ENCODE measurements around the gene ZCCHC4.

The ZCCHC4 gene

DNA sequence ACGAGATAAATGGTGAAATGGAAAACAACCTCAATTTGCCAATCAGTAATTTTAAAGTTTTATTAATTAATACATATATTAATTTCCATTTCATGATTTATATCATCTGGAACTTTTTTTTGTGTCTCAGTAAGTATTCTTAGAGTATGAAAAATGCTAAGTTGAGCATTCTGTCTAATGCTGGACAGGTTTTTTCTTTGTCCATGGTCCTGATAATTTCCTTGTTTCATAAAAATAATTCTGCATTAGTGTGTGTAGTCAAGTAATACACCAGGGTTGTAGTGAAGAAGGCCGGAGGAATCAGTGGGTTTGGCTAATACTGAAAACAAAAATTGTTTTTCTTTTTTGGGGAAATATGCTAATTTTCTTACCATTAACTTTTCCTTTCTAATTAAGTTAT is 74.4 kb downstream of the ZCCHC4 start:
- H3K9me3 ChIP-seq (ENCODE audit: control insufficient read depth, low read depth, low read length): no peaks in the 10 kb centered on the region
- H3K4me1 ChIP-seq (ENCODE audit: control insufficient read depth, low read depth, low read length): no peaks in the 10 kb centered on the region
- no peak overlapping the region for H3K9ac ChIP-seq (ENCODE audit: low read length)
- H3K27me3 ChIP-seq (ENCODE audit: control insufficient read depth, insufficient read depth, low read length): no peaks in the 10 kb centered on the region
- no peak overlapping the region for H3K27ac ChIP-seq (ENCODE audit: low read length)
- H3K36me3 ChIP-seq (ENCODE audit: control insufficient read depth, low read depth, low read length): peaks cover 58% of the 10 kb centered on the region
- no peak overlapping the region for H3K4me3 ChIP-seq (ENCODE audit: low read length)

DNA sequence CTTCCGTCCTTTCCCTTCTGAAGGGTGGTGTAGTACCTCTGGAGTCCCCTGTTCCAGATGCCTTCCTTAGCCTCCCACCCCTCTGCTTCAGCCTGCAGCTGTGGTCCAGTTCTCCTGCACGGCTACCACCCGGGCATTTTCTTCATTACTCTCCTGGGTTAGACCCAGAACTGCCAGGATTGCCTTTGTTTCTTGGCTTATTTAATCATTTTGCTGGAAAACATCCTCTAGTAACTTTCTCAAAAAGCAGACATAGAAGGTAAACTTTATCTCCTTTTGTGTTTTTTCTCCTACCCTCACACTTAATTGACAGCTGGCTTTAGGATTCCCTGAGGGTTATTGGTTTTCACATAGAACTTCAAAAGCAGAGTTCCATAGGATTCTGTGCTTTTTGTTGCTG is 84.7 kb downstream of the ZCCHC4 start:
- H3K36me3 ChIP-seq (ENCODE audit: control insufficient read depth, low read depth, low read length): peaks cover 59% of the 10 kb centered on the region
- H3K4me1 ChIP-seq (ENCODE audit: control insufficient read depth, low read depth, low read length): no peaks in the 10 kb centered on the region
- H3K4me3 ChIP-seq (ENCODE audit: low read length): no peak overlapping the region
- H3K9ac ChIP-seq (ENCODE audit: low read length): no peak overlapping the region
- H3K27me3 ChIP-seq (ENCODE audit: control insufficient read depth, insufficient read depth, low read length): no peaks in the 10 kb centered on the region
- no peaks in the 10 kb centered on the region for H3K9me3 ChIP-seq (ENCODE audit: control insufficient read depth, low read depth, low read length)
- H3K27ac ChIP-seq (ENCODE audit: low read length): no peak overlapping the region

DNA sequence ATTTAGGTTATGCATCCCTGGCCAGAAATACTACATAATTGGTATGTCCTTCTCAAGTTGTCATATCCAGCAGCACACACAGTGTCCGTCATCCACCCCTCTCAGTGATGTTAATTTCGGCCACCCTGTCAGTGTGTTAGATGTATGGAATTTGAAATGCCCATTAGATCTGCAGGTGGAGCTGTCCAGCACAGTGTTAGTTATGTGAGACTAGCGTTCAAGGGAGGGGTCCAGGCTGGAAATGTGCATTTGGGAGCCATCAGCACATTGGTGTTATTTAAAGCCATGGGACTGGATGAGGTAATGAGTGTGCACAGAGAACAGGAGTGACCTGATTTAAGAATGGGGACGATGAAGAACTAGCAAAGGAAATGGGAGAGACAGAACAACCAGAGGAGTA is 86.9 kb downstream of the ZCCHC4 start:
- no peak overlapping the region for H3K4me3 ChIP-seq (ENCODE audit: low read length)
- H3K27me3 ChIP-seq (ENCODE audit: control insufficient read depth, insufficient read depth, low read length): no peaks in the 10 kb centered on the region
- H3K9ac ChIP-seq (ENCODE audit: low read length): no peak overlapping the region
- H3K27ac ChIP-seq (ENCODE audit: low read length): no peak overlapping the region
- peaks cover 53% of the 10 kb centered on the region for H3K36me3 ChIP-seq (ENCODE audit: control insufficient read depth, low read depth, low read length)
- H3K9me3 ChIP-seq (ENCODE audit: control insufficient read depth, low read depth, low read length): no peaks in the 10 kb centered on the region
- no peaks in the 10 kb centered on the region for H3K4me1 ChIP-seq (ENCODE audit: control insufficient read depth, low read depth, low read length)

DNA sequence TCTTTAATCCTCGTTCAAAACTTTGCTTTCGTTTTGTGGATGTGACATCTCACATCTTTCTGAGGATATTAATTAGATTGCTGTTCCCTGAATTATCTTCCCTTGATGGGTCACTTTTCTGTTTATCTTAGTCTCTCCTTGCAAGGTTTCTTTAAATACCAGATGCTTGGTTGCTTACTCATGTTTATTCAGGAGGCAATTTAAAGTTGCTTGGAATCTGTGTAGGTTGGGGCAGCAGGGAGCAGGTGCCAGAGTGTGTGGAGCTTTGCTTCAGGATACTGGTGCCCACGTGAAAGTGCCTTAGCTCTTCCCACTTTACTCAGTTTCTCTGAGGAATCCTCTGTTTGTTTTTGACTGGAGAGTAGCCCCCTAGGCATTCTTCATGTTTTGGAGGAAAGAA is 88.5 kb downstream of the ZCCHC4 start:
- Histone ChIP-seq H3K4me3 (ENCODE audit: low read length) (no peak overlapping the region), H3K36me3 (ENCODE audit: control insufficient read depth, low read depth, low read length) (peaks cover 50% of the 10 kb centered on the region), H3K27ac (ENCODE audit: low read length) (no peak overlapping the region), H3K9ac (ENCODE audit: low read length) (no peak overlapping the region), H3K4me1 (ENCODE audit: control insufficient read depth, low read depth, low read length) (no peaks in the 10 kb centered on the region), H3K9me3 (ENCODE audit: control insufficient read depth, low read depth, low read length) (no peaks in the 10 kb centered on the region), H3K27me3 (ENCODE audit: control insufficient read depth, insufficient read depth, low read length) (no peaks in the 10 kb centered on the region)

DNA sequence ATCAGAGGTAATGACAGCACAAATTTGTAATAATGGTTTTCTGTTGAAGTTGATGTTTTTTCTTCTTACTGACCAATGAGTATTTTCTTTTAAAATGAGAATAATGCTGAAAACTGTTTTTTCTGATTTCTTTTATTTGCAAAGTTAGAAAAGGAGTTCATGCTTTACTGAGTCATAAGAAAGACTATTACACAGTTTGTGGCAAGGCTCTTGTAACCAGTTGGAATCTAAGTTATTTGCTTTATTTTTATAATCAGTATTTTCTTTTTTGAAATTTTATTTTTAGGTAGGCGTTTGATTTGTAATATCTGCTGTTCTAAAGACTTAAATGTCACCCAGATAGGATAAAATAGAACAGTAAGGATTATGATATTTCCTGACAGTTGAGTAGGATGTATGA is 89.9 kb downstream of the ZCCHC4 start:
- Histone ChIP-seq H3K4me3 (ENCODE audit: low read length) (no peak overlapping the region), H3K27ac (ENCODE audit: low read length) (no peak overlapping the region), H3K36me3 (ENCODE audit: control insufficient read depth, low read depth, low read length) (peaks cover 51% of the 10 kb centered on the region), H3K9me3 (ENCODE audit: control insufficient read depth, low read depth, low read length) (no peaks in the 10 kb centered on the region), H3K4me1 (ENCODE audit: control insufficient read depth, low read depth, low read length) (no peaks in the 10 kb centered on the region), H3K27me3 (ENCODE audit: control insufficient read depth, insufficient read depth, low read length) (no peaks in the 10 kb centered on the region), H3K9ac (ENCODE audit: low read length) (no peak overlapping the region)

DNA sequence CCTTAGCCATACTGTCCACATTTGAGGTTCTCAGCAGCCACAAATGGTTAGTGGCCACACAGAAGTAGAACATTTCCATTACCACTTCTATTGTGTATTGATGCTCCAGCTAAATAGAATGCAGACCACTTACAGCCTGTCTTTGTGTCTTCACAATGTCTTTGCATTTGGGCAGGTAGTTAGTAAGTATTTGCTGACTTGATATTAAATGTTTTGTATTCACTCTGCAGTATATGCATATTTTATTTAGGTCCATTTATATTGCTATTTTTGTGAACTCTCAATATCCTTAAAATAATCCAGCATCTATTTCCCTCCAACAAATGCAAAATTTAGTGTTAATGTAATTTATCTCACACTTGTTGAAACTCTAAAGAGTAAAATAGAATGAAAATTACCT is 91.1 kb downstream of the ZCCHC4 start:
- H3K27ac ChIP-seq (ENCODE audit: low read length): no peak overlapping the region
- no peak overlapping the region for H3K9ac ChIP-seq (ENCODE audit: low read length)
- no peaks in the 10 kb centered on the region for H3K27me3 ChIP-seq (ENCODE audit: control insufficient read depth, insufficient read depth, low read length)
- no peak overlapping the region for H3K4me3 ChIP-seq (ENCODE audit: low read length)
- peaks cover 56% of the 10 kb centered on the region for H3K36me3 ChIP-seq (ENCODE audit: control insufficient read depth, low read depth, low read length)
- no peaks in the 10 kb centered on the region for H3K4me1 ChIP-seq (ENCODE audit: control insufficient read depth, low read depth, low read length)
- H3K9me3 ChIP-seq (ENCODE audit: control insufficient read depth, low read depth, low read length): no peaks in the 10 kb centered on the region

DNA sequence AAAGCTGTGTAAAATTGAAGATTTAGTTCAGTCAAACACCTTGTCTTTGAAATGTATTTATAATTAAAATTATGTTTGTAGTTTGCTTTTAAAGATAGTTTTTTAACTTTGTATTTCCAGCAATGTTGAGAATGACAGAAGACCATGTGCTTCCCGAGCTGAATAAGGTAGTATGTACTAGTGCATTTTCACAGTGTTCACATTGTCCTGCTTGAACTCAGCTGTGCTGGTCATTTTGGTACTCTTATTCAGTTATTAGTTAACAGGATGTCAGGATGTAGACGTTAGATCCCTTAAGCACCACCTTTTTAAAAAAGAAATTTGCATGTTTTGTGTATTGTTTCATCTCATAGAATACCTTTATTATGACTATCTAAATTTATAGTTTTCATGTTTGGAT is 92.9 kb downstream of the ZCCHC4 start:
- H3K9me3 ChIP-seq (ENCODE audit: control insufficient read depth, low read depth, low read length): no peaks in the 10 kb centered on the region
- H3K9ac ChIP-seq (ENCODE audit: low read length): no peak overlapping the region
- no peaks in the 10 kb centered on the region for H3K4me1 ChIP-seq (ENCODE audit: control insufficient read depth, low read depth, low read length)
- H3K4me3 ChIP-seq (ENCODE audit: low read length): no peak overlapping the region
- peaks cover 64% of the 10 kb centered on the region for H3K36me3 ChIP-seq (ENCODE audit: control insufficient read depth, low read depth, low read length)
- H3K27me3 ChIP-seq (ENCODE audit: control insufficient read depth, insufficient read depth, low read length): no peaks in the 10 kb centered on the region
- H3K27ac ChIP-seq (ENCODE audit: low read length): no peak overlapping the region

DNA sequence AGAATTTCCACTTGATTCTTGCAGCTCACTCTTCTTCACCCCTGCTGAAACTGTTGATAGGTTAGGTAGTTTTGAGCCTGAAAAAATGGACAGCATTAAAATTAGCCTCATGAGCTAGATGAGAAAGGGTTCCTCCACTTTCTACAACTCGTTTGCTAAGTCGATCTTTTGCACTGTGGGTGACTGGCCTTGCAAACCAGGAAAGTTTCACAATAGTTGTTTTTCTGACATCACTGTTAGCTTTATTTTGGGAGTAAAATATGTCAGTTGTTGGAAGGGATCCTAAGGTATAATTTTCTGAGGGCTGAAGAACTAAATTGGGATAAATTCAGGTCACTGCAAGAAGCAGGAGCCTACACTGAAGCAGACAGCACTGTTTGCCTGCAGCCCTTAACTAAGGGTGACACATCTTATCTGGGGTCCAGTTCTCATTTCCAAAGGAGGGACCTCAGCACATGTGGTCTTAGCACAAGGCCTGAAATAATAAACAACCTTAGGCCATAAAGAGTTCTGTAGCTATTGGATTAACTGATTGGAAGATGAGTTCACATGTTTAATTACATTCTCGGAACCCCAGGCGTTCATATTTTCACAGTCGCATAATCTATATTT is 93.6 kb downstream of the ZCCHC4 start:
- Histone ChIP-seq H3K36me3 (ENCODE audit: control insufficient read depth, low read depth, low read length) (peaks cover 70% of the 10 kb centered on the region), H3K9me3 (ENCODE audit: control insufficient read depth, low read depth, low read length) (no peaks in the 10 kb centered on the region)

DNA sequence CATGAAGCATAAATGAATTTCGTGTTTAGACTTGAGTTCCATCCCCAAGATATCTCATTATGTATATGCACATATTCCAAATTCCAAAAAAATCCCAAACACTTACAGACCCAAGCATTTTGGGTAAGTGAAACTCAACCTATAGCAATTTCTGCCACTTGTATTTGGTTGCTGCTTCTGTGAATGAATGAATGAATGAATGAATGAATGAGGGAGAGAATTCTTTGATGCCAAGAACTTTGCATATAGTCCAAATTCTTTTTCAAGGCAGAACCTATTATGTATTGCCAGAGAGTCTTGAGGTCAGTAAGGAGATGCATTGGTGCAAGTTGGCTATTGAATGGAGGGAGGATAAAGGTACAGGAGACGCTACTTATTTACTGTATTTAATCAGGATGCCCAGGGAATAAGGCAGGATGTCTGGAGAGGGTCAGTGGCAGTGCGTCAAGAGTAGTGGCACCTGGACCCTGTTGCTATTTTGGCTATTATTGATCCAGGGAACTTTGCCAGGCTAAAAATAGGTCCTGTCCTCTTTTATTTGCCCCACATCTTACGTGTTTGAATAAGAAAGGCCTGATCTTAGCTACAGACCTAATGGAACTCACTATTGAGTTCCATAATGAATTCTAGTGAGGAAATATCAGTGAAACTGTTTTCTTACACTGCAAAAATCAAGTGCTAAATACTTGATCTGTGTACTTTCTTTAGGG is 98.4 kb downstream of the ZCCHC4 start:
- Histone ChIP-seq H3K27me3 (ENCODE audit: control insufficient read depth, insufficient read depth, low read length) (no peaks in the 10 kb centered on the region), H3K9me3 (ENCODE audit: control insufficient read depth, low read depth, low read length) (no peaks in the 10 kb centered on the region), H3K36me3 (ENCODE audit: control insufficient read depth, low read depth, low read length) (peaks cover 84% of the 10 kb centered on the region), H3K4me3 (ENCODE audit: low read length) (no peak overlapping the region), H3K9ac (ENCODE audit: low read length) (no peak overlapping the region), H3K27ac (ENCODE audit: low read length) (no peak overlapping the region), H3K4me1 (ENCODE audit: control insufficient read depth, low read depth, low read length) (no peaks in the 10 kb centered on the region)

More for the DNA sequence above, 93.6 kb downstream of the ZCCHC4 start:
- H3K27me3 ChIP-seq (ENCODE audit: control insufficient read depth, insufficient read depth, low read length): no peaks in the 10 kb centered on the region
- H3K27ac ChIP-seq (ENCODE audit: low read length): no peak overlapping the region
- no peak overlapping the region for H3K9ac ChIP-seq (ENCODE audit: low read length)
- H3K4me3 ChIP-seq (ENCODE audit: low read length): no peak overlapping the region
- H3K4me1 ChIP-seq (ENCODE audit: control insufficient read depth, low read depth, low read length): no peaks in the 10 kb centered on the region

DNA sequence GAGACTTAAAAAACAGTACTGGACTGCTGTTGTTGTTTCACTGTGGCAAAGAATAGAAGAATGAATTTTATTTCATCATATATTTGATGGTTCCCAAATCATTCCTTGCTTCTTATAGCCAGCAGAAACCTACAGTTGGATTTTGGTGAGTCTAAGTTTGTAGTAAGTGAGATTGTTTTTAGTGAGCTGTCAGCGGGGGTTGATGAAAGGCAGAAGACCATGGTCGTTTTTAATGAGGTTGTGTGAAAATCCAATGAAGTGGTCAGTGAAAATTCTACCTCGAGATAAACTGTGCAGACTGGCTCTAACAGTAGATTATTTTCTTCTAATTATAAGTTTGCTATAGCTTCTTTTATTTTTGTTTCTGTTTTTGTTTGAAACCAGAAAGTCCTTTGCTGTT is 100.7 kb downstream of the ZCCHC4 start:
- Histone ChIP-seq H3K36me3 (ENCODE audit: control insufficient read depth, low read depth, low read length) (peaks cover 79% of the 10 kb centered on the region), H3K27ac (ENCODE audit: low read length) (no peak overlapping the region), H3K9ac (ENCODE audit: low read length) (no peak overlapping the region), H3K27me3 (ENCODE audit: control insufficient read depth, insufficient read depth, low read length) (no peaks in the 10 kb centered on the region), H3K9me3 (ENCODE audit: control insufficient read depth, low read depth, low read length) (no peaks in the 10 kb centered on the region), H3K4me3 (ENCODE audit: low read length) (no peak overlapping the region), H3K4me1 (ENCODE audit: control insufficient read depth, low read depth, low read length) (no peaks in the 10 kb centered on the region)

DNA sequence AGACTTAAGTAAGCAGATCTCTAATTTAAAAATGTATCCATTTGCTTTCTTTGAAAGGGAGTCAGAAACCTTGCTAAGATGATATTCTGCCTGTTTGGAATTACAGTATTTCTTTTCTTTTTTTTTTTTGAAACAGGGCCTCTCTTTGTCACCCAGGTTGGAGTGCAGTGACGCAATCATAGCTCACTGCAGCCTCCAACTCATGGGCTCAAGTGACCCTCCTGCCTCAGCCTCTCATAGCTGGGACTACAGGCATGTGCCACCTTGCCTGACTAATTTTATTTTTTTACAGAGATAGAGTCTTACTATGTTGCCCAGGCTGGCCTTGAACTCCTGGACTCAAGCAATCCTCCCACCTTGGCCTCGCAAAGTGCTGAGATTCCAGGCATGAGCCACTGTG is 104.4 kb downstream of the ZCCHC4 start:
- H3K4me3 ChIP-seq (ENCODE audit: low read length): no peak overlapping the region
- no peak overlapping the region for H3K9ac ChIP-seq (ENCODE audit: low read length)
- H3K9me3 ChIP-seq (ENCODE audit: control insufficient read depth, low read depth, low read length): no peaks in the 10 kb centered on the region
- H3K36me3 ChIP-seq (ENCODE audit: control insufficient read depth, low read depth, low read length): peaks cover 51% of the 10 kb centered on the region
- no peaks in the 10 kb centered on the region for H3K27me3 ChIP-seq (ENCODE audit: control insufficient read depth, insufficient read depth, low read length)
- H3K4me1 ChIP-seq (ENCODE audit: control insufficient read depth, low read depth, low read length): no peaks in the 10 kb centered on the region
- H3K27ac ChIP-seq (ENCODE audit: low read length): no peak overlapping the region

Data from iPS-18a (cell line).